ENCODE results near the gene EDARADD. TPM values are rescaled to one million over a fixed set of nuclear protein-coding genes. Genes with fewer than 3 reads are reported as not detected.

EDARADD gene
- total and polyA plus RNA-seq, 2 of the 13 experiments (the other 11 are each of a cell fraction or from before 2014, with no cell fraction given): 0.03 TPM; not detected in 1

- TF ChIP-seq ZBTB39 (CRISPR knock-in tag; IDR thresholded peaks at IDR 0.05) (no peak), PLSCR1 (CRISPR knock-in tag; IDR thresholded peaks at IDR 0.05; ENCODE audit: borderline replicate concordance) (no peak), ZNF788 (CRISPR knock-in tag; IDR thresholded peaks at IDR 0.05; ENCODE audit: borderline replicate concordance) (peak; percentile 64; the same call in 1 of the 2 replicates), MEIS2 (CRISPR knock-in tag; IDR thresholded peaks at IDR 0.05) (peak; percentile 18; the same call in 1 of the 2 replicates), RARA (CRISPR knock-in tag; IDR thresholded peaks at IDR 0.05) (peak; percentile 88), ZKSCAN8 (CRISPR knock-in tag; IDR thresholded peaks at IDR 0.05; ENCODE audit: borderline replicate concordance) (0 out of 2 replicates have a peak, but pooled peaks have one; percentile 58), ZNF317 (CRISPR knock-in tag; IDR thresholded peaks at IDR 0.05) (no peak; the same call in 1 of the 2 replicates), NR2C2 (CRISPR knock-in tag; IDR thresholded peaks at IDR 0.05; ENCODE audit: borderline replicate concordance) (peak; percentile 38; the same call in 1 of the 2 replicates), FOXP1 (IDR thresholded peaks at IDR 0.05) (0 out of 2 replicates have a peak, but pooled peaks have one; percentile 1), FOXP1 (CRISPR knock-in tag; IDR thresholded peaks at IDR 0.05) (peak; percentile 59; the same call in 1 of the 2 replicates), CREM (IDR thresholded peaks at IDR 0.05) (peak; percentile 57), CREM (CRISPR knock-in tag; IDR thresholded peaks at IDR 0.05) (no peak), ZNF225 (CRISPR knock-in tag; IDR thresholded peaks at IDR 0.05) (no peak), TBX2 (CRISPR knock-in tag; IDR thresholded peaks at IDR 0.05; ENCODE audit: borderline replicate concordance) (peak; percentile 80), XRCC5 (optimal IDR thresholded peaks at IDR 0.05; ENCODE audit: low read length) (peak; percentile 28), ZNF879 (CRISPR knock-in tag; IDR thresholded peaks at IDR 0.05) (no peak), GFI1 (CRISPR knock-in tag; IDR thresholded peaks at IDR 0.05; ENCODE audit: borderline replicate concordance) (no peak; the same call in 1 of the 2 replicates), ZMYM3 (CRISPR knock-in tag; IDR thresholded peaks at IDR 0.05) (no peak), ZBTB25 (CRISPR knock-in tag; IDR thresholded peaks at IDR 0.05) (peak; percentile 36; the same call in 1 of the 2 replicates), ZFY (CRISPR knock-in tag; IDR thresholded peaks at IDR 0.05) (no peak), ZBTB4 (CRISPR knock-in tag; IDR thresholded peaks at IDR 0.05; ENCODE audit: borderline replicate concordance) (peak; percentile 89; the same call in 1 of the 2 replicates), ZNF878 (CRISPR knock-in tag; IDR thresholded peaks at IDR 0.05) (0 out of 2 replicates have a peak, but pooled peaks have one; percentile 52), ZNF614 (CRISPR knock-in tag; IDR thresholded peaks at IDR 0.05; ENCODE audit: borderline replicate concordance) (peak; percentile 62; the same call in 1 of the 2 replicates)
Measured at GRCh38 chr1:236502972-236503639, 109.0 kb downstream of the EDARADD start (continued).

Measured in HepG2 (cell line).